GM23338 (cell line): ENCODE results near the gene KCNQ5. TPM values are rescaled to one million over a fixed set of nuclear protein-coding genes. Genes with fewer than 3 reads are reported as not detected.

Source experiments
- ATAC-seq: fragments of 200-7000 bp; cut with Tn5 transposase; 3 replicates; pipeline ENCODE4 v1.9.1; 2020
- DNase-seq: peaks from one replicate; pipeline ENCODE4 v3.0.0-alpha.2; 2015; ENCODE audit warnings: low spot score
- H2AFZ ChIP-seq: fragments of 200-600 bp; sonication (generic); 2 replicates; pipeline ENCODE4 v1.8.0; 2016; ENCODE audit warnings: antibody characterized with exemption, mild to moderate bottlenecking, moderate library complexity
- H3F3A ChIP-seq: fragments of 200-600 bp; sonication (generic); replicated peaks from 2 replicates; pipeline ENCODE4 v1.8.0; 2017; ENCODE audit warnings: antibody characterized with exemption, mixed run types, low read depth
- H3K27ac ChIP-seq: fragments of 200-600 bp; sonication (generic); 2 replicates; pipeline ENCODE4 v1.6.1; 2016; ENCODE audit warnings: low read depth
- H3K27me3 ChIP-seq: fragments of 200-600 bp; sonication (generic); 2 replicates; pipeline ENCODE4 v1.8.0; 2016; ENCODE audit warnings: mild to moderate bottlenecking, mixed run types, moderate library complexity; ENCODE audit not compliant: insufficient read depth
- H3K36me3 ChIP-seq: fragments of 200-600 bp; sonication (generic); 2 replicates; pipeline ENCODE4 v1.8.0; 2016; ENCODE audit warnings: mild to moderate bottlenecking; ENCODE audit not compliant: insufficient read depth
- H3K4me1 ChIP-seq: fragments of 200-600 bp; sonication (generic); 2 replicates; pipeline ENCODE4 v1.8.0; 2016; ENCODE audit warnings: mild to moderate bottlenecking, moderate library complexity; ENCODE audit not compliant: insufficient read depth
- H3K4me2 ChIP-seq: fragments of 200-600 bp; sonication (generic); 2 replicates; pipeline ENCODE4 v1.7.1; 2017; ENCODE audit warnings: mixed run types
- H3K4me3 ChIP-seq: fragments of 200-600 bp; sonication (generic); 2 replicates; pipeline ENCODE4 v1.6.1; 2016; ENCODE audit warnings: mixed run types
- H3K79me2 ChIP-seq: fragments of 200-600 bp; sonication (generic); replicated peaks from 2 replicates; pipeline ENCODE4 v1.8.0; 2017; ENCODE audit warnings: mild to moderate bottlenecking; ENCODE audit not compliant: insufficient read depth
- H3K9me2 ChIP-seq: fragments of 200-600 bp; sonication (generic); 2 replicates; pipeline ENCODE4 v1.8.0; 2017; ENCODE audit not compliant: insufficient read depth
- H4K20me1 ChIP-seq: fragments of 200-600 bp; sonication (generic); replicated peaks from 2 replicates; pipeline ENCODE4 v1.8.0; 2017; ENCODE audit warnings: mild to moderate bottlenecking; ENCODE audit not compliant: insufficient read depth
- H3K27ac Mint-ChIP-seq: 2 replicates; pipeline ENCODE4 v1.8.0; 2020; ENCODE audit warnings: inconsistent platforms, mild to moderate bottlenecking, moderate library complexity, mixed read lengths
- H3K27me3 Mint-ChIP-seq: 3 replicates; pipeline ENCODE4 v1.8.0; 2022; ENCODE audit warnings: low read depth, mild to moderate bottlenecking, moderate library complexity, mixed read lengths, inconsistent platforms; ENCODE audit not compliant: insufficient read depth, poor library complexity
- H3K36me3 Mint-ChIP-seq: 3 replicates; pipeline ENCODE4 v1.8.0; 2021; ENCODE audit warnings: low read depth, mild to moderate bottlenecking, inconsistent platforms, moderate library complexity, mixed read lengths
- H3K4me1 Mint-ChIP-seq: 3 replicates; pipeline ENCODE4 v1.8.0; 2020; ENCODE audit warnings: mild to moderate bottlenecking, inconsistent platforms, mixed read lengths
- H3K4me3 Mint-ChIP-seq: 3 replicates; pipeline ENCODE4 v1.8.0; 2021; ENCODE audit warnings: moderate library complexity, mild to moderate bottlenecking, inconsistent platforms, mixed read lengths
- H3K9me3 Mint-ChIP-seq: 3 replicates; pipeline ENCODE4 v1.8.0; 2020; ENCODE audit warnings: moderate library complexity, mild to moderate bottlenecking, inconsistent platforms, mixed read lengths
- CREB1 ChIP-seq: fragments of 250-450 bp; sonication (Bioruptor Pico); IDR thresholded peaks from 2 replicates; pipeline ENCODE4 v1.5.0; 2020; ENCODE audit warnings: low read depth, mild to moderate bottlenecking, moderate library complexity
- ETS1 ChIP-seq: IDR thresholded peaks from 2 replicates; pipeline ENCODE4 v1.6.1; 2016; ENCODE audit warnings: antibody characterized with exemption
- EZH2 ChIP-seq: fragments of 200-600 bp; sonication (generic); IDR thresholded peaks from one replicate; pipeline ENCODE4 v1.8.0; 2017; ENCODE audit warnings: antibody characterized with exemption, mild to moderate bottlenecking, low read depth; ENCODE audit not compliant: unreplicated experiment
- EZH2phosphoT487 ChIP-seq: fragments of 200-600 bp; sonication (generic); IDR thresholded peaks from one replicate; pipeline ENCODE4 v1.8.1; 2018; ENCODE audit warnings: antibody characterized with exemption; ENCODE audit not compliant: unreplicated experiment
- NANOG ChIP-seq: IDR thresholded peaks from 2 replicates; pipeline ENCODE4 v1.6.1; 2016; ENCODE audit warnings: antibody characterized with exemption, borderline replicate concordance
- POLR2AphosphoS5 ChIP-seq: IDR thresholded peaks from 2 replicates; pipeline ENCODE4 v1.6.1; 2016; ENCODE audit warnings: antibody characterized with exemption, low read depth
- STAT1 ChIP-seq: IDR thresholded peaks from one replicate; pipeline ENCODE4 v1.6.1; 2016; ENCODE audit warnings: antibody characterized with exemption; ENCODE audit not compliant: unreplicated experiment
- ZNF114 ChIP-seq: fragments of 250-450 bp; sonication (Bioruptor Pico); IDR thresholded peaks from 2 replicates; pipeline ENCODE4 v1.5.0; 2020; ENCODE audit warnings: mild to moderate bottlenecking, moderate library complexity
- ZNF331 ChIP-seq: fragments of 250-450 bp; sonication (Bioruptor Pico); IDR thresholded peaks from 2 replicates; pipeline ENCODE4 v1.5.0; 2020; ENCODE audit warnings: low read depth, mild to moderate bottlenecking, moderate library complexity
- polyA plus RNA-seq: library from polyadenylated mRNA; unstranded; fragments of >200 nt; fragmentation: Nextera tagmentation; extraction: Ambion mirVana; gene quantifications from 2 replicates; pipeline ENCODE4 v1.2.1, GENCODE V29; 2016
- total RNA-seq: library from RNA; depleted of rRNA; stranded (reverse); fragments of >200 nt; shearing (Covaris generic); gene quantifications from 2 replicates; pipeline ENCODE4 v1.2.3, GENCODE V29; 2014
- TF ChIP-seq, protein P1 (sequence below): IDR thresholded peaks from one replicate; pipeline ENCODE4 v1.6.1; 2018; ENCODE audit warnings: antibody characterized with exemption; ENCODE audit not compliant: unreplicated experiment

KCNQ5 gene
- total and polyA plus RNA-seq, 2 experiments from 2014 or later, result 0.68 to 0.87 TPM

DNA sequence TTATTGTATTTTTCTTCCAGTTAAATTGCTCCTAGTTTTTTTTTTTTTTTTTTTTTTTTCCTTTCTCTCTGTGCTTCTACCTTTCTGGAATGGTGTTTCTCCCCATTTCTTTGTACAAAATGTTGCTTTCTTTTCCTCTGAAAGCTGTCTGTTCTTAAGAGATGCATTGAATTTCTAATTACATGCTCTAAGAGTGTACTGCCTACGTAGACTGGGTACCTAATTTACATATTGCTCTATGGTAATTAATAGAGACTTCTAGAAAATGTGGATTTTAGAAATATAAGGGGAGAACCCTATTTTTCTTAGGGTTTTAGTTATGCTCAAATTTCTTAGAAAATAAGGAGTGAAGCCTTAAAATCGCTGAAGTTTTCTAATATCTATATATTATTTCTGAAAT is 13.8 kb downstream of the KCNQ5 start (continued):
- TF ChIP-seq, protein P1, sequence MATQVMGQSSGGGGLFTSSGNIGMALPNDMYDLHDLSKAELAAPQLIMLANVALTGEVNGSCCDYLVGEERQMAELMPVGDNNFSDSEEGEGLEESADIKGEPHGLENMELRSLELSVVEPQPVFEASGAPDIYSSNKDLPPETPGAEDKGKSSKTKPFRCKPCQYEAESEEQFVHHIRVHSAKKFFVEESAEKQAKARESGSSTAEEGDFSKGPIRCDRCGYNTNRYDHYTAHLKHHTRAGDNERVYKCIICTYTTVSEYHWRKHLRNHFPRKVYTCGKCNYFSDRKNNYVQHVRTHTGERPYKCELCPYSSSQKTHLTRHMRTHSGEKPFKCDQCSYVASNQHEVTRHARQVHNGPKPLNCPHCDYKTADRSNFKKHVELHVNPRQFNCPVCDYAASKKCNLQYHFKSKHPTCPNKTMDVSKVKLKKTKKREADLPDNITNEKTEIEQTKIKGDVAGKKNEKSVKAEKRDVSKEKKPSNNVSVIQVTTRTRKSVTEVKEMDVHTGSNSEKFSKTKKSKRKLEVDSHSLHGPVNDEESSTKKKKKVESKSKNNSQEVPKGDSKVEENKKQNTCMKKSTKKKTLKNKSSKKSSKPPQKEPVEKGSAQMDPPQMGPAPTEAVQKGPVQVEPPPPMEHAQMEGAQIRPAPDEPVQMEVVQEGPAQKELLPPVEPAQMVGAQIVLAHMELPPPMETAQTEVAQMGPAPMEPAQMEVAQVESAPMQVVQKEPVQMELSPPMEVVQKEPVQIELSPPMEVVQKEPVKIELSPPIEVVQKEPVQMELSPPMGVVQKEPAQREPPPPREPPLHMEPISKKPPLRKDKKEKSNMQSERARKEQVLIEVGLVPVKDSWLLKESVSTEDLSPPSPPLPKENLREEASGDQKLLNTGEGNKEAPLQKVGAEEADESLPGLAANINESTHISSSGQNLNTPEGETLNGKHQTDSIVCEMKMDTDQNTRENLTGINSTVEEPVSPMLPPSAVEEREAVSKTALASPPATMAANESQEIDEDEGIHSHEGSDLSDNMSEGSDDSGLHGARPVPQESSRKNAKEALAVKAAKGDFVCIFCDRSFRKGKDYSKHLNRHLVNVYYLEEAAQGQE, result no peak
- TF ChIP-seq CREB1 (no peak), POLR2AphosphoS5 (no peak), EZH2 (no peak), STAT1 (no peak), ZNF331 (CRISPR knock-in tag) (no peak)

DNA sequence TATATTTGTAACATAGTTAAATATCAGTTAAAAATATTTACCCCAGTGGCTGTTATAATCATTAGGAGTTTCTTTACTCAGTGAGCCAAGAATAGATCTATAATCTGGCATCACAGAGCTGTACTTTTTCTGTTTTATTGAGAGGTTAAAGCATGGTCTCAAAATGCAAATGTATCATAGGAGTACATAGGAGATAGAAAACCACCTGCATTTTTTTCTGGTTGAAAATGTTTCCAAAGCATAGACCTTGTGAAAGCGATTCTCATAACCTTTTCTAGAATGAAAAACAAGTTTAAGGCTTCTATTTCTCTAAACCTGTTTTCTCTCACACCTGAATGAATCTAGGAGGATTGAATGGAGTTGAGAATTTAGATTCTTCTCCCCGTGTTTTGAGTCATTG is 14.4 kb downstream of the KCNQ5 start:
- no peaks in the 10 kb centered on the region for H3K36me3 Mint-ChIP-seq
- no peaks in the 10 kb centered on the region for H3K9me3 Mint-ChIP-seq
- Histone ChIP-seq H3F3A (no peaks in the 10 kb centered on the region), H3K27ac (no peak overlapping the region), H4K20me1 (no peaks in the 10 kb centered on the region), H3K4me2 (no peak overlapping the region), H3K4me1 (no peaks in the 10 kb centered on the region), H2AFZ (no peak overlapping the region), H3K9me2 (no peaks in the 10 kb centered on the region), H3K36me3 (no peaks in the 10 kb centered on the region), H3K79me2 (no peaks in the 10 kb centered on the region), H3K4me3 (no peak overlapping the region), H3K27me3 (no peaks in the 10 kb centered on the region)
- ATAC-seq (no peak), DNase-seq (no peak)
- H3K27me3 Mint-ChIP-seq, result no peaks in the 10 kb centered on the region
- no peak overlapping the region for H3K4me3 Mint-ChIP-seq
- no peak overlapping the region for H3K27ac Mint-ChIP-seq
- H3K4me1 Mint-ChIP-seq, result peaks cover 3% of the 10 kb centered on the region; the same call in 2 of the 3 replicates
- TF ChIP-seq ZNF114 (CRISPR knock-in tag) (no peak), NANOG (no peak), CREB1 (no peak), STAT1 (no peak)

DNA sequence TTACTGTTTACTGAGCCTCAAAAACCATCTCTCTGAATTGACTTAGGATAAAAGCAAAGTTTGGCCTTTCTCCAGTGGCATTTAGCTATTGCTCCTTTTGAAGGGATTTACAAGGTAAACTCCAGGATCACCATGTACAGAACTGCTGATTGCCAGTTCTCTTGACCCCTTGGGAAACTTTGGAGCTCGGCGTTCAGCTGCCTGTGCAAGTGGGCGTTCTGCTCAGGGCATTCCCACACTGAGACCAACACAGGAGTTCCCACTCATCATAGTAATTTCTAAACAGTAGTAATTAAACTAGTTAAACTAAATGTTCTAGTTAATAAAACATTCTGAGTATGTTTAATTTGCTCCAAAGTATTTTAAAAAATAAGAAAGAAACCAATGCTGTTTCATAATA is 14.9 kb downstream of the KCNQ5 start:
- peaks cover 3% of the 10 kb centered on the region; the same call in 2 of the 3 replicates for H3K4me1 Mint-ChIP-seq
- no peaks in the 10 kb centered on the region for H4K20me1 ChIP-seq
- no peak overlapping the region for H3K4me3 ChIP-seq
- H3K9me3 Mint-ChIP-seq, result no peaks in the 10 kb centered on the region
- H3F3A ChIP-seq, result no peaks in the 10 kb centered on the region
- H3K27ac ChIP-seq, result no peak overlapping the region
- no peak overlapping the region for H3K4me3 Mint-ChIP-seq
- no peaks in the 10 kb centered on the region for H3K9me2 ChIP-seq
- H3K36me3 Mint-ChIP-seq, result no peaks in the 10 kb centered on the region
- DNase-seq (no peak), ATAC-seq (no peak)
- H3K79me2 ChIP-seq, result no peaks in the 10 kb centered on the region
- no peaks in the 10 kb centered on the region for H3K27me3 ChIP-seq
- no peak overlapping the region for H3K27ac Mint-ChIP-seq
- peaks cover 3% of the 10 kb centered on the region; the same call in 1 of the 2 replicates for H3K4me1 ChIP-seq
- H3K4me2 ChIP-seq, result no peak overlapping the region
- H3K27me3 Mint-ChIP-seq, result no peaks in the 10 kb centered on the region
- no peak overlapping the region for H2AFZ ChIP-seq
- H3K36me3 ChIP-seq, result no peaks in the 10 kb centered on the region
- no peak for TF ChIP-seq EZH2phosphoT487
- no peak for TF ChIP-seq EZH2
- no peak for TF ChIP-seq POLR2AphosphoS5
- TF ChIP-seq STAT1, result no peak
- no peak for TF ChIP-seq ETS1
